ENCODE results near the gene RPS2.

- no peak for TF ChIP-seq POLR2A (IDR thresholded peaks at IDR 0.05; ENCODE audit: low read length)
- TF ChIP-seq GATA1 (IDR thresholded peaks at IDR 0.05; ENCODE audit: low read depth, low read length) = no peak
Observed at GRCh38 chr16:1942047-1942809, 22.4 kb downstream of the RPS2 start.

All from erythroblast (primary cell).